Caco-2 (cell line): Measurements from ENCODE around the gene RNASE7. TPM values are rescaled to one million over a fixed set of nuclear protein-coding genes. Genes with fewer than 3 reads are reported as not detected.

Experiments
- BruUV-seq: library from RNA; stranded (reverse); fragments of 400-500 nt; replicated peaks from 2 replicates; lab custom pipeline; 2021; lab: Mats Ljungman, UMichigan
- CTCF ChIA-PET: fragments of 300-600 bp; sonication (Branson Sonifier 250); formaldehyde crosslinking; loops from one replicate; lab custom pipeline; 2022; ENCODE audit warnings: antibody characterized with exemption; lab: Charles Lee
- POLR2A ChIA-PET: fragments of 300-600 bp; sonication (Branson Sonifier 250); formaldehyde crosslinking; loops from one replicate; lab custom pipeline; 2022; ENCODE audit warnings: antibody characterized with exemption; lab: Charles Lee
- DNase-seq, 2 experiments: peaks; one replicate each; pipeline versions ENCODE4 v3.0.0 to v3.0.0-alpha.2; 2020 to 2022
- H3K27me3 ChIP-seq: replicated peaks from 2 replicates; pipeline ENCODE4 v1.6.0; 2011; ENCODE audit warnings: low read length; ENCODE audit not compliant: control insufficient read depth, insufficient read depth
- H3K36me3 ChIP-seq: 2 replicates; pipeline ENCODE4 v1.5.1; 2011; ENCODE audit warnings: low read length; ENCODE audit not compliant: control insufficient read depth, insufficient read depth
- H3K4me1 ChIP-seq: fragments of 250-450 bp; sonication (Bioruptor Pico); 2 replicates; pipeline ENCODE4 v1.5.1; 2020; ENCODE audit warnings: mild to moderate bottlenecking
- H3K4me3 ChIP-seq: 2 replicates; pipeline ENCODE4 v1.5.1; 2011; ENCODE audit warnings: low read depth, mild to moderate bottlenecking, control low read depth, low read length
- H3K9me3 ChIP-seq: fragments of 250-450 bp; sonication (Bioruptor Pico); 2 replicates; pipeline ENCODE4 v1.5.1; 2020; ENCODE audit warnings: mild to moderate bottlenecking, moderate library complexity
- H3K27ac Mint-ChIP-seq: one replicate; pipeline ENCODE4 v1.8.0; 2022; ENCODE audit warnings: mixed read lengths; ENCODE audit not compliant: unreplicated experiment
- H3K27me3 Mint-ChIP-seq: one replicate; pipeline ENCODE4 v1.8.0; 2022; ENCODE audit warnings: mixed read lengths; ENCODE audit not compliant: insufficient read depth, unreplicated experiment
- H3K36me3 Mint-ChIP-seq: one replicate; pipeline ENCODE4 v1.8.0; 2022; ENCODE audit warnings: mild to moderate bottlenecking, mixed read lengths; ENCODE audit not compliant: insufficient read depth, unreplicated experiment
- H3K4me1 Mint-ChIP-seq: one replicate; pipeline ENCODE4 v1.8.0; 2022; ENCODE audit warnings: low read depth, mixed read lengths; ENCODE audit not compliant: unreplicated experiment
- H3K4me3 Mint-ChIP-seq: one replicate; pipeline ENCODE4 v1.8.0; 2022; ENCODE audit warnings: mild to moderate bottlenecking, moderate library complexity, mixed read lengths; ENCODE audit not compliant: unreplicated experiment
- H3K9me3 Mint-ChIP-seq: one replicate; pipeline ENCODE4 v1.8.0; 2022; ENCODE audit warnings: mixed read lengths; ENCODE audit not compliant: unreplicated experiment
- intact Hi-C: fragments of 100-400 bp; cut with micrococcal nuclease; formaldehyde crosslinking; loops from one replicate; pipeline ENCODE4 v1.10.0; 2022; ENCODE audit not compliant: unreplicated experiment
- total RNA-seq: library from RNA; stranded (reverse); gene quantifications from 2 replicates; pipeline ENCODE4 v1.2.3, GENCODE V29; 2022
- TF ChIP-seq, protein P1 (sequence below), 2 experiments: fragments of 200-600 bp in 1 of 2; IDR thresholded peaks; 1 replicate in 1 of 2; 2 replicates in 1 of 2; pipeline versions ENCODE4 v1.5.1 to v1.8.0; 2011 to 2022; ENCODE audit warnings: antibody characterized with exemption in 1 of 2, control low read depth in 1 of 2, inconsistent platforms in 1 of 2, low read depth in 1 of 2, low read length in 1 of 2, mild to moderate bottlenecking in 1 of 2, moderate library complexity in 1 of 2; ENCODE audit not compliant: insufficient read depth in 1 of 2, severe bottlenecking in 1 of 2, unreplicated experiment in 1 of 2

Gene RNASE7
- total RNA-seq, 1 experiment from 2014 or later = not detected

DNA sequence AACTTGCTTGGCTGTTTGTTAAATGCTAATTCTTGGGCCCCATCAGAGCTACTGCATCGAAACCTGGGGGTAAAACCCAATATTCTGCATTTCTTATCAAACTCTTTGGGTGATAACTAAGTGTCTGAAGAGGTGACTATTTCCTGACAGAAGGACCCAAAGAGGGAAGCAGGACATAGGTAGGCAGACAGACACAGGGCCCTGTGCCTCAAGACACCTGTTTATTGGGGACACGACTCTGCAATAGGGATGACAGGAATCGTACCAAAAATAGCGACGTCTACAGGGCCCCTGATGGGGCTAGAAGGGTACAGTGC lies 47.7 kb downstream of the RNASE7 start:
- H3K27ac Mint-ChIP-seq = peak overlapping the region; percentile 55
- TF ChIP-seq, protein P1, sequence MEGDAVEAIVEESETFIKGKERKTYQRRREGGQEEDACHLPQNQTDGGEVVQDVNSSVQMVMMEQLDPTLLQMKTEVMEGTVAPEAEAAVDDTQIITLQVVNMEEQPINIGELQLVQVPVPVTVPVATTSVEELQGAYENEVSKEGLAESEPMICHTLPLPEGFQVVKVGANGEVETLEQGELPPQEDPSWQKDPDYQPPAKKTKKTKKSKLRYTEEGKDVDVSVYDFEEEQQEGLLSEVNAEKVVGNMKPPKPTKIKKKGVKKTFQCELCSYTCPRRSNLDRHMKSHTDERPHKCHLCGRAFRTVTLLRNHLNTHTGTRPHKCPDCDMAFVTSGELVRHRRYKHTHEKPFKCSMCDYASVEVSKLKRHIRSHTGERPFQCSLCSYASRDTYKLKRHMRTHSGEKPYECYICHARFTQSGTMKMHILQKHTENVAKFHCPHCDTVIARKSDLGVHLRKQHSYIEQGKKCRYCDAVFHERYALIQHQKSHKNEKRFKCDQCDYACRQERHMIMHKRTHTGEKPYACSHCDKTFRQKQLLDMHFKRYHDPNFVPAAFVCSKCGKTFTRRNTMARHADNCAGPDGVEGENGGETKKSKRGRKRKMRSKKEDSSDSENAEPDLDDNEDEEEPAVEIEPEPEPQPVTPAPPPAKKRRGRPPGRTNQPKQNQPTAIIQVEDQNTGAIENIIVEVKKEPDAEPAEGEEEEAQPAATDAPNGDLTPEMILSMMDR (IDR thresholded peaks at IDR 0.05; ENCODE audit: insufficient read depth in 1 of 2, low read depth in 1 of 2, low read length in 1 of 2, severe bottlenecking in 1 of 2, unreplicated experiment in 1 of 2) = no peak
- intact Hi-C loops = no loop called here
- POLR2A ChIA-PET = no interaction called here
- no peak overlapping the region for H3K4me3 Mint-ChIP-seq
- no peaks in the 10 kb centered on the region for H3K27me3 ChIP-seq
- no peaks in the 10 kb centered on the region for H3K9me3 ChIP-seq
- H3K9me3 Mint-ChIP-seq = no peaks in the 10 kb centered on the region
- H3K27me3 Mint-ChIP-seq = no peaks in the 10 kb centered on the region
- H3K4me1 Mint-ChIP-seq = peaks cover 8% of the 10 kb centered on the region
- no peak overlapping the region for H3K4me3 ChIP-seq
- DNase-seq = no peak
- H3K36me3 Mint-ChIP-seq = peaks cover 34% of the 10 kb centered on the region
- CTCF ChIA-PET = interaction anchor here (0.9 to 1.6 kb wide), 5 partner anchors 15 to 75 kb away, joined by 4 to 7 read pairs (median 6); partner anchors contain the start of gene ARHGEF40
- BruUV-seq = no TSS peak
- H3K36me3 ChIP-seq = peaks cover 4% of the 10 kb centered on the region
- H3K4me1 ChIP-seq = no peaks in the 10 kb centered on the region; the same call in 1 of the 2 replicates

DNA sequence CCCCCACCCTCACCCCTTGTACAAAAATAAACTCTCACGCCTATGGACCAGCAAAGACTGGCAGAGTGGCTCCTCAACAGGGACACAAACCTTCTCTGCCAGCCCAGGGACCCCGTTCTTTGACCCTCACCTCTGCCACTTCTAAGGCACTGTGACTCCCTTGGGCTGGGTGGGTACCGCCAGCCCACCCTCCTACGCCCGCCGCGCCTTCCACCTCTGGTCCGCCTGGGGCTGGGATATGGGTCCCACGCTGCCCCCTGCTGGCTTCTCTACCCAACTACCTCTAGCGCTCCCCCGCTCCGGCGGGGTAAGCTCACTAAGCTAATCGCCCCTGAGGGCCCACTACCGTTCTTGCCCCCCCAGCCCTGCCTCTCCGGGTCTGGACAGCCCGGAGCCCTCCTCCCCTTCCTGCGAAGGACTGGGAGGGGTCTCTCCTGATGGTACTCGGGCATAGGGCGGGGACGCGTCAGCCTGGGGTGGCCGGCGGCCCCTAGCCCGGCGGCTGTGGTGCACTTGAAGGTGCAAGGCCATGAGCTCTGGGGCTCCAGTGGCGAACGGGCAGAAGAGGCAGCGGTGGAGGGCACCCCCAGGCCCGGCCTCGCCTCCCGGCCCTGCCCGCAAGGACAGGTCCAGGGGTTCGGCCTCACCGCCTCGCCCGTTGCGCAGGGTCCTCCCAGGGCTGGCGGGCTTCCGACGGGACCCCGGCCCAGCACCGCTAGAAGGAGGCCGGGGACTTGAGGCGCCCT lies 48.2 kb downstream of the RNASE7 start:
- TF ChIP-seq, protein P1 (IDR thresholded peaks at IDR 0.05; ENCODE audit: insufficient read depth in 1 of 2, low read depth in 1 of 2, low read length in 1 of 2, severe bottlenecking in 1 of 2, unreplicated experiment in 1 of 2) = peak; percentile 39 to 68
- BruUV-seq = no TSS peak
- intact Hi-C loops = no loop called here

DNA sequence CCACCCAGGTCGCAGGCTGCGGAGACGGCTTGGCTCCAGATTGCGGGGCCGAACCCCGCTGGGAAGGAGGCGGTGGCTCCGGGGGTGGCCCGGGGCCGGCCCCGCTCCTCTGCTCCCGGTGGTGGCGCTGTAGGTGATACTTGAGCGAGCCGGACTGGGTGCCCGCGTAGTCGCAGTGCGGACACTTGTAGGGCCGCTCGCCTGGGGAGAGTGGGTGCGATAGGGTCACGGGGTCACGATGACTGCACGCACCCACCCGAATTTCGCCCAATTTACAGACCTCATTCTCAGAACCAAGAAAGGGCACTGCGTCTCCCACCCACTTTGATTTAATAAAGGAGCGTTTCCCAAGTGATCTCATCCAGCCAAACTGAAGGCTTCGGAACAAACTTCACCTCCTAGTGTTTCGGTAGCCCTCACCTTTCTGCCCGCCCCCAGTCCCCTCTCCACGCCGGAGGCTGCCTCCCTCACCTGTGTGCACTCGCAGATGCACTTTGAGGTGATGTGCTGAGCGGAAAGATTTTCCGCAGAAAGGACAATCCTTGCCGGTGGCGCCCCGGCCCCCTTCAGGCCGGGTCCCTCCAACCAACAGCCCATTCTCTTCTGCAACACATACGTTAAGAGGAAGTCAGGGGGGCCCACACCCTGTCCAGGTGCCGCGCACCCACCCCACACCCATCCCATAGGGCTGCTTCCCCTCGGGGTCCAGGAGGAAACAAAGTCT lies 48.9 kb downstream of the RNASE7 start:
- ChIA-PET POLR2A (no interaction called here), CTCF (interaction anchor here (0.9 to 3.0 kb wide), 5 partner anchors 10 to 76 kb away, joined by 4 to 15 read pairs (median 6); partner anchors contain the start of genes ARHGEF40 and TMEM253)
- H3K9me3 Mint-ChIP-seq = no peaks in the 10 kb centered on the region
- DNase-seq = no peak
- intact Hi-C loops = no loop called here
- Histone ChIP-seq H3K27me3 (no peaks in the 10 kb centered on the region), H3K4me1 (no peaks in the 10 kb centered on the region), H3K9me3 (no peaks in the 10 kb centered on the region), H3K4me3 (no peak overlapping the region), H3K36me3 (peaks cover 4% of the 10 kb centered on the region)
- no peak overlapping the region for H3K4me3 Mint-ChIP-seq
- no peaks in the 10 kb centered on the region for H3K27me3 Mint-ChIP-seq
- H3K36me3 Mint-ChIP-seq = peaks cover 28% of the 10 kb centered on the region
- TF ChIP-seq, protein P1 (IDR thresholded peaks at IDR 0.05; ENCODE audit: insufficient read depth in 1 of 2, low read depth in 1 of 2, low read length in 1 of 2, severe bottlenecking in 1 of 2, unreplicated experiment in 1 of 2) = no peak
- BruUV-seq = no TSS peak
- H3K27ac Mint-ChIP-seq = no peak overlapping the region
- peaks cover 8% of the 10 kb centered on the region for H3K4me1 Mint-ChIP-seq

More for the DNA sequence above, 48.2 kb downstream of the RNASE7 start:
- peak overlapping the region; percentile 55 for H3K27ac Mint-ChIP-seq
- Histone ChIP-seq H3K36me3 (peaks cover 4% of the 10 kb centered on the region), H3K27me3 (no peaks in the 10 kb centered on the region), H3K4me3 (no peak overlapping the region), H3K4me1 (no peaks in the 10 kb centered on the region; the same call in 1 of the 2 replicates), H3K9me3 (no peaks in the 10 kb centered on the region)
- peaks cover 8% of the 10 kb centered on the region for H3K4me1 Mint-ChIP-seq
- H3K36me3 Mint-ChIP-seq = peaks cover 34% of the 10 kb centered on the region
- ChIA-PET POLR2A (no interaction called here), CTCF (interaction anchor here (0.9 to 1.6 kb wide), 4 partner anchors 14 to 76 kb away, joined by 4 to 7 read pairs (median 6); partner anchors contain the start of gene ARHGEF40)
- H3K4me3 Mint-ChIP-seq = no peak overlapping the region
- DNase-seq = peak in 1 of 2 experiments; percentile 46
- H3K9me3 Mint-ChIP-seq = no peaks in the 10 kb centered on the region
- no peaks in the 10 kb centered on the region for H3K27me3 Mint-ChIP-seq
